HepG2 (cell line): ENCODE data around the gene C2orf42. TPM values are rescaled to one million over a fixed set of nuclear protein-coding genes. Genes with fewer than 3 reads are reported as not detected.

Experiments used
- ARHGAP35 ChIP-seq: sonication (generic); formaldehyde crosslinking; IDR thresholded peaks from 2 replicates; pipeline ENCODE4 v1.9.0; 2022; ENCODE audit warnings: mild to moderate bottlenecking, inconsistent platforms, moderate library complexity, missing genetic modification reagents, borderline replicate concordance
- E2F5 ChIP-seq: sonication (generic); formaldehyde crosslinking; conservative IDR thresholded peaks from 2 replicates; pipeline ENCODE4 v1.4.0; 2020; ENCODE audit warnings: missing genetic modification reagents
- FOSL1 ChIP-seq: sonication (generic); formaldehyde crosslinking; IDR thresholded peaks from 2 replicates; pipeline ENCODE4 v1.9.0; 2021; ENCODE audit warnings: missing genetic modification reagents, borderline replicate concordance
- HMGXB4 ChIP-seq, 2 experiments: sonication (generic) in 1 of 2; formaldehyde crosslinking in 1 of 2; IDR thresholded peaks; 2 replicates each; pipeline versions ENCODE4 v1.4.0 to v1.6.1; 2018 to 2020; ENCODE audit warnings: missing genetic modification reagents in 2 of 2, borderline replicate concordance in 1 of 2, low read depth in 1 of 2, mild to moderate bottlenecking in 1 of 2, missing biosample characterization in 1 of 2
- HNF1B ChIP-seq: sonication (generic); formaldehyde crosslinking; IDR thresholded peaks from 2 replicates; pipeline ENCODE4 v1.5.1; 2020; ENCODE audit warnings: mild to moderate bottlenecking, moderate library complexity, missing genetic modification reagents
- HNRNPH1 ChIP-seq: fragments of 200-400 bp; formaldehyde crosslinking; optimal IDR thresholded peaks from 2 replicates; pipeline ENCODE3; 2017; ENCODE audit warnings: mild to moderate bottlenecking, low read depth, low read length
- KAT7 ChIP-seq: IDR thresholded peaks from 2 replicates; pipeline ENCODE4 v1.6.1; 2018; ENCODE audit warnings: borderline replicate concordance, missing compliant biosample characterization
- MAFG ChIP-seq: sonication (generic); formaldehyde crosslinking; IDR thresholded peaks from 2 replicates; pipeline ENCODE4 v1.5.1; 2020; ENCODE audit warnings: mild to moderate bottlenecking, missing genetic modification reagents
- MED8 ChIP-seq: sonication (generic); formaldehyde crosslinking; IDR thresholded peaks from 2 replicates; pipeline ENCODE4 v1.8.1; 2023; ENCODE audit warnings: mild to moderate bottlenecking, missing genetic modification reagents; ENCODE audit not compliant: insufficient replicate concordance
- MTA3 ChIP-seq: sonication (generic); formaldehyde crosslinking; IDR thresholded peaks from 2 replicates; pipeline ENCODE4 v1.4.0; 2020; ENCODE audit warnings: missing genetic modification reagents
- RFX1 ChIP-seq: fragments of 450-650 bp; IDR thresholded peaks from 2 replicates; pipeline ENCODE4 v1.6.1; 2017
- SIN3A ChIP-seq: IDR thresholded peaks from 2 replicates; pipeline ENCODE4 v1.6.1; 2011; ENCODE audit warnings: low read depth, mild to moderate bottlenecking, control low read depth, low read length, borderline replicate concordance
- YEATS2 ChIP-seq: sonication (generic); formaldehyde crosslinking; IDR thresholded peaks from 2 replicates; pipeline ENCODE4 v1.4.0; 2020; ENCODE audit warnings: missing genetic modification reagents, borderline replicate concordance
- ZBTB34 ChIP-seq: sonication (generic); formaldehyde crosslinking; IDR thresholded peaks from 2 replicates; pipeline ENCODE4 v1.8.0; 2022; ENCODE audit warnings: mild to moderate bottlenecking, missing genetic modification reagents
- ZKSCAN1 ChIP-seq: fragments of 150-350 bp; IDR thresholded peaks from 2 replicates; pipeline ENCODE4 v1.6.1; 2014; ENCODE audit warnings: low read length
- polyA plus RNA-seq, 8 experiments: library from polyadenylated mRNA; depleted of rRNA in 3 of 8; stranded (reverse) in 7 of 8; unstranded in 1 of 8; fragments of >200 nt; fragmentation: Illumina TruSeq in 4 of 8; extraction: Trizol in 4 of 8; gene quantifications; 2 replicates each; pipeline versions ENCODE4 v1.2.1 to v1.2.3, GENCODE V29; 2011 to 2016; ENCODE audit warnings: low read depth in 4 of 8, missing spikeins in 1 of 8, mixed read lengths in 1 of 8; ENCODE audit not compliant: insufficient read depth in 1 of 8
- total RNA-seq, 5 experiments: library from RNA; depleted of rRNA; stranded (reverse); fragments of >200 nt; fragmentation: Illumina TruSeq; extraction: Trizol; gene quantifications; 2 replicates each; pipeline ENCODE4 v1.2.3, GENCODE V29; 2016; ENCODE audit warnings: low read depth in 1 of 5
- TF ChIP-seq, protein P1 (sequence below): IDR thresholded peaks from 2 replicates; pipeline ENCODE4 v1.6.1; 2012; ENCODE audit warnings: low read depth, low read length, improper control_type of control experiment
- TF ChIP-seq, protein P2 (sequence below): sonication (generic); formaldehyde crosslinking; IDR thresholded peaks from 2 replicates; pipeline ENCODE4 v1.9.0; 2021; ENCODE audit warnings: missing genetic modification reagents, borderline replicate concordance

C2orf42 gene
- total and polyA plus RNA-seq, 2 of the 13 experiments (the other 11 are each of a cell fraction or from before 2014, with no cell fraction given): 9.3 to 9.9 TPM

GRCh38 chr2:70142590-70143313, 48.1 kb downstream of the C2orf42 start (continued):
- TF ChIP-seq SIN3A: peak; percentile 84
- no peak for TF ChIP-seq HNRNPH1
- TF ChIP-seq, protein P1, sequence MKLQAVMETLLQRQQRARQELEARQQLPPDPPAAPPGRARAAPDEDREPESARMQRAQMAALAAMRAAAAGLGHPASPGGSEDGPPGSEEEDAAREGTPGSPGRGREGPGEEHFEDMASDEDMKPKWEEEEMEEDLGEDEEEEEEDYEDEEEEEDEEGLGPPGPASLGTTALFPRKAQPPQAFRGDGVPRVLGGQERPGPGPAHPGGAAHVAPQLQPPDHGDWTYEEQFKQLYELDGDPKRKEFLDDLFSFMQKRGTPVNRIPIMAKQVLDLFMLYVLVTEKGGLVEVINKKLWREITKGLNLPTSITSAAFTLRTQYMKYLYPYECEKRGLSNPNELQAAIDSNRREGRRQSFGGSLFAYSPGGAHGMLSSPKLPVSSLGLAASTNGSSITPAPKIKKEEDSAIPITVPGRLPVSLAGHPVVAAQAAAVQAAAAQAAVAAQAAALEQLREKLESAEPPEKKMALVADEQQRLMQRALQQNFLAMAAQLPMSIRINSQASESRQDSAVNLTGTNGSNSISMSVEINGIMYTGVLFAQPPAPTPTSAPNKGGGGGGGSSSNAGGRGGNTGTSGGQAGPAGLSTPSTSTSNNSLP: peak; percentile 66
- TF ChIP-seq YEATS2 (CRISPR knock-in tag): peak; percentile 99
- peak; percentile 92 to 98 for TF ChIP-seq HMGXB4 (CRISPR knock-in tag; IDR thresholded peaks at IDR 0.05; ENCODE audit: borderline replicate concordance in 1 of 2, low read depth in 1 of 2)
- peak; percentile 99 for TF ChIP-seq E2F5 (CRISPR knock-in tag)
- peak; percentile 47; the same call in 1 of the 2 replicates for TF ChIP-seq FOSL1 (CRISPR knock-in tag)
- no peak for TF ChIP-seq MAFG (CRISPR knock-in tag)
- peak; percentile 67 for TF ChIP-seq ZBTB34 (CRISPR knock-in tag)
- TF ChIP-seq RFX1: no peak
- TF ChIP-seq ARHGAP35 (CRISPR knock-in tag): peak; percentile 97
- peak; percentile 99 for TF ChIP-seq HNF1B
- peak; percentile 93 for TF ChIP-seq KAT7 (CRISPR knock-in tag)
- peak; percentile 87 for TF ChIP-seq MED8 (CRISPR knock-in tag)
- TF ChIP-seq, protein P2, sequence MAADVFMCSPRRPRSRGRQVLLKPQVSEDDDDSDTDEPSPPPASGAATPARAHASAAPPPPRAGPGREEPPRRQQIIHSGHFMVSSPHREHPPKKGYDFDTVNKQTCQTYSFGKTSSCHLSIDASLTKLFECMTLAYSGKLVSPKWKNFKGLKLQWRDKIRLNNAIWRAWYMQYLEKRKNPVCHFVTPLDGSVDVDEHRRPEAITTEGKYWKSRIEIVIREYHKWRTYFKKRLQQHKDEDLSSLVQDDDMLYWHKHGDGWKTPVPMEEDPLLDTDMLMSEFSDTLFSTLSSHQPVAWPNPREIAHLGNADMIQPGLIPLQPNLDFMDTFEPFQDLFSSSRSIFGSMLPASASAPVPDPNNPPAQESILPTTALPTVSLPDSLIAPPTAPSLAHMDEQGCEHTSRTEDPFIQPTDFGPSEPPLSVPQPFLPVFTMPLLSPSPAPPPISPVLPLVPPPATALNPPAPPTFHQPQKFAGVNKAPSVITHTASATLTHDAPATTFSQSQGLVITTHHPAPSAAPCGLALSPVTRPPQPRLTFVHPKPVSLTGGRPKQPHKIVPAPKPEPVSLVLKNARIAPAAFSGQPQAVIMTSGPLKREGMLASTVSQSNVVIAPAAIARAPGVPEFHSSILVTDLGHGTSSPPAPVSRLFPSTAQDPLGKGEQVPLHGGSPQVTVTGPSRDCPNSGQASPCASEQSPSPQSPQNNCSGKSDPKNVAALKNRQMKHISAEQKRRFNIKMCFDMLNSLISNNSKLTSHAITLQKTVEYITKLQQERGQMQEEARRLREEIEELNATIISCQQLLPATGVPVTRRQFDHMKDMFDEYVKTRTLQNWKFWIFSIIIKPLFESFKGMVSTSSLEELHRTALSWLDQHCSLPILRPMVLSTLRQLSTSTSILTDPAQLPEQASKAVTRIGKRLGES (CRISPR knock-in tag): peak; percentile 4; the same call in 1 of the 2 replicates
- peak; percentile 34; the same call in 1 of the 2 replicates for TF ChIP-seq ZKSCAN1
- no peak for TF ChIP-seq MTA3 (CRISPR knock-in tag)
